K562 (cell line): Measurements from ENCODE around the gene PIK3C2B. TPM values are rescaled to one million over a fixed set of nuclear protein-coding genes. Genes with fewer than 3 reads are reported as not detected.
A peak's percentile ranks its signal among the peaks of the same experiment; 100 is the strongest.

Experiments
- ATAC-seq: fragments of 200-7000 bp; cut with Tn5 transposase; 3 replicates; pipeline ENCODE4 v1.9.1; 2020; ENCODE audit warnings: moderate library complexity
- BruUV-seq: library from RNA; stranded (reverse); fragments of 400-500 nt; replicated peaks from 2 replicates; lab custom pipeline; 2021; lab: Mats Ljungman, UMichigan
- CTCF ChIA-PET: fragments of 300-600 bp; formaldehyde crosslinking; extraction: SDS; loops from one replicate; lab custom pipeline; 2021; ENCODE audit warnings: low intra/inter-chr PET ratio; lab: Yijun Ruan, JAX
- POLR2A ChIA-PET: fragments of 300-600, 350-650 bp; sonication (Branson Sonifier 250); formaldehyde crosslinking; extraction: SDS; loops from one replicate; lab custom pipeline; 2021; ENCODE audit warnings: antibody characterized with exemption, inconsistent platforms; lab: Yijun Ruan, JAX
- DNase-seq, 4 experiments: peaks; one replicate each; pipeline versions ENCODE4 v3.0.0 to v3.0.0-alpha.2; 2011 to 2018; ENCODE audit warnings: low spot score in 3 of 4, mixed read lengths in 3 of 4; ENCODE audit errors: extremely low read depth in 1 of 4
- FAIRE-seq: peaks from 2 replicates; lab custom pipeline; 2011; peaks lifted over from hg19 to GRCh38; lab: Jason Lieb, UNC
- H2AFZ ChIP-seq: 2 replicates; pipeline ENCODE4 v1.6.0; 2011; ENCODE audit warnings: low read depth, low read length, control low read depth, inconsistent platforms
- H3K27ac ChIP-seq: fragments of 200-600 bp; 3 replicates; pipeline ENCODE4 v1.8.0; 2011; ENCODE audit warnings: low read depth, mild to moderate bottlenecking, control low read depth, inconsistent platforms, low read length, moderate library complexity, mixed read lengths; ENCODE audit errors: extremely low read depth
- H3K27me3 ChIP-seq, 2 experiments: fragments of 300-600 bp in 1 of 2; 2 replicates in 1 of 2; 3 replicates in 1 of 2; pipeline versions ENCODE4 v1.6.0 to v1.8.0; 2011; ENCODE audit warnings: inconsistent platforms in 2 of 2, low read length in 2 of 2, mild to moderate bottlenecking in 1 of 2, mixed read lengths in 1 of 2, moderate library complexity in 1 of 2; ENCODE audit not compliant: control insufficient read depth in 2 of 2, insufficient read depth in 2 of 2
- H3K36me3 ChIP-seq: fragments of 300-600 bp; 3 replicates; pipeline ENCODE4 v1.8.0; 2011; ENCODE audit warnings: mild to moderate bottlenecking, low read length, inconsistent platforms; ENCODE audit not compliant: control insufficient read depth, insufficient read depth
- H3K4me1 ChIP-seq, 2 experiments: fragments of 200-600 bp in 1 of 2; replicated peaks in 1 of 2; 2 replicates in 1 of 2; 3 replicates in 1 of 2; pipeline versions ENCODE4 v1.5.1 to v1.8.0; 2011; ENCODE audit warnings: inconsistent platforms in 2 of 2, low read length in 2 of 2, mild to moderate bottlenecking in 1 of 2, mixed read lengths in 1 of 2, moderate library complexity in 1 of 2; ENCODE audit not compliant: control insufficient read depth in 2 of 2, insufficient read depth in 2 of 2
- H3K4me2 ChIP-seq: 2 replicates; pipeline ENCODE4 v1.6.1; 2011; ENCODE audit warnings: low read length, control low read depth, inconsistent platforms, mixed read lengths; ENCODE audit not compliant: insufficient read depth
- H3K4me3 ChIP-seq: fragments of 200-600 bp; sonication (generic), shearing (Covaris generic); 2 replicates; pipeline ENCODE4 v1.5.1; 2016; ENCODE audit warnings: control low read depth, inconsistent platforms
- H3K79me2 ChIP-seq: fragments of 200-600 bp; 3 replicates; pipeline ENCODE4 v1.8.0; 2011; ENCODE audit warnings: low read length, inconsistent platforms; ENCODE audit not compliant: control insufficient read depth, insufficient read depth
- H3K9ac ChIP-seq, 2 experiments: 2 replicates each; pipeline versions ENCODE4 v1.6.0 to v1.6.1; 2011; ENCODE audit warnings: low read depth in 2 of 2, low read length in 2 of 2, control low read depth in 1 of 2, inconsistent platforms in 1 of 2, mild to moderate bottlenecking in 1 of 2, mixed read lengths in 1 of 2; ENCODE audit not compliant: insufficient read depth in 1 of 2
- H3K9me1 ChIP-seq: one replicate; pipeline ENCODE4 v1.6.0; 2011; ENCODE audit warnings: inconsistent platforms, mild to moderate bottlenecking, low read length, moderate library complexity; ENCODE audit not compliant: control insufficient read depth, insufficient read depth
- H3K9me3 ChIP-seq: replicated peaks from 2 replicates; pipeline ENCODE4 v1.5.1; 2011; ENCODE audit warnings: low read depth, low read length, inconsistent platforms; ENCODE audit not compliant: control insufficient read depth, insufficient read depth
- H4K20me1 ChIP-seq: replicated peaks from 2 replicates; pipeline ENCODE4 v1.6.1; 2011; ENCODE audit warnings: low read length, inconsistent platforms, mixed read lengths; ENCODE audit not compliant: control insufficient read depth, insufficient read depth
- C11orf30 ChIP-seq: fragments of 450-650 bp; IDR thresholded peaks from 2 replicates; pipeline ENCODE4 v1.6.1; 2016; ENCODE audit warnings: low read depth, mild to moderate bottlenecking
- POLR3G ChIP-seq: IDR thresholded peaks from 2 replicates; pipeline ENCODE4 v1.6.1; 2011; ENCODE audit not compliant: insufficient read length, insufficient replicate concordance; ENCODE audit errors: extremely low read depth
- ZFP36 ChIP-seq: fragments of 150-350 bp; IDR thresholded peaks from 2 replicates; pipeline ENCODE4 v1.6.1; 2018; ENCODE audit warnings: low read length, low read depth; ENCODE audit not compliant: partially characterized antibody
- ZNF316 ChIP-seq: fragments of 450-650 bp; IDR thresholded peaks from 2 replicates; pipeline ENCODE4 v1.6.1; 2016
- ZNF740 ChIP-seq, 3 experiments: fragments of 200-800 bp in 1 of 3; sonication (Bioruptor generic) in 1 of 3; sonication (generic) in 1 of 3; formaldehyde crosslinking in 1 of 3; IDR thresholded peaks; 2 replicates each; pipeline versions ENCODE4 v1.6.1 to v1.8.0; 2016 to 2022; ENCODE audit warnings: mild to moderate bottlenecking in 2 of 3, missing compliant biosample characterization in 2 of 3, missing genetic modification characterization in 2 of 3, missing genetic modification reagents in 1 of 3
- WGBS: fragments of 100-300 bp; shearing (Covaris generic); methylation state at CpG from one replicate; pipeline ENCODE4 v1.1.6; 2016; ENCODE audit warnings: low coverage, mixed read lengths; ENCODE audit not compliant: insufficient coverage; ENCODE audit errors: missing lambda C conversion rate; 5-methylcytosine and 5-hydroxymethylcytosine counted together
- in situ Hi-C: fragments of 300-500 bp; cut with MboI; formaldehyde crosslinking; loops from 4 replicates; pipeline ENCODE4 v1.15.0; 2018; ENCODE audit warnings: inconsistent platforms, mixed read lengths
- intact Hi-C: fragments of 100-400 bp; cut with micrococcal nuclease; formaldehyde crosslinking; loops from 2 replicates; pipeline ENCODE4 v1.14.2; 2022
- polyA plus RNA-seq, 8 experiments: library from polyadenylated mRNA; depleted of rRNA in 4 of 8; stranded (reverse) in 5 of 8; unstranded in 3 of 8; fragments of >200 nt; fragmentation: Nextera tagmentation in 2 of 8; fragmentation: Illumina TruSeq in 1 of 8; extraction: Ambion mirVana in 2 of 8; extraction: Trizol in 1 of 8; gene quantifications; 2 replicates each; pipeline versions ENCODE4 v1.2.1 to v1.2.3, GENCODE V29; 2011 to 2014; ENCODE audit warnings: inconsistent platforms in 1 of 8, missing spikeins in 1 of 8
- total RNA-seq, 7 experiments: library from RNA; depleted of rRNA in 6 of 7; stranded (reverse); fragments of >200 nt in 6 of 7; fragmentation: Illumina TruSeq in 2 of 7; extraction: Trizol in 2 of 7; gene quantifications; 2 replicates each; pipeline versions ENCODE4 v1.2.1 to v1.2.3, GENCODE V29; 2011 to 2021; ENCODE audit warnings: low replicate concordance in 1 of 7

Gene PIK3C2B
- total and polyA plus RNA-seq, 9 of the 15 experiments (the other 6 are each of a cell fraction or from before 2014, with no cell fraction given): 0.10 to 2.9 (median 0.72) TPM

- no peak for ATAC-seq
- Histone ChIP-seq H3K4me2 (no peak overlapping the region), H3K9ac (no peak overlapping the region), H3K79me2 (no peaks in the 10 kb centered on the region), H3K27me3 (peaks cover 6 to 17% of the 10 kb centered on the region in 2 experiments), H2AFZ (no peak overlapping the region), H3K9me3 (no peaks in the 10 kb centered on the region), H3K4me3 (no peak overlapping the region), H3K9me1 (no peaks in the 10 kb centered on the region), H3K27ac (no peak overlapping the region), H4K20me1 (no peaks in the 10 kb centered on the region), H3K36me3 (no peaks in the 10 kb centered on the region), H3K4me1 (peaks cover 23 to 32% of the 10 kb centered on the region in 2 experiments)
- 54% methylated on average over 10 of the region's 10 CpGs for WGBS
- FAIRE-seq: no peak
- no peak for TF ChIP-seq POLR3G
- DNase-seq: no peak
- POLR2A ChIA-PET: no interaction called here
- intact Hi-C loops (no loop called here), in situ Hi-C loops (no loop called here)
- CTCF ChIA-PET: no interaction called here
- BruUV-seq: no TSS peak
Observed at GRCh38 chr1:204468206-204468605, 26.4 kb downstream of the PIK3C2B start.

- no peak for TF ChIP-seq ZFP36
- TF ChIP-seq ZNF740 (CRISPR knock-in tag; IDR thresholded peaks at IDR 0.05): no peak
- peak in 1 of 2 experiments; percentile 69; a peak in 1 of 4 replicates for TF ChIP-seq ZNF740 (tag; IDR thresholded peaks at IDR 0.05)
- TF ChIP-seq ZNF316: peak; percentile 43; the same call in 1 of the 2 replicates
- TF ChIP-seq C11orf30: peak; percentile 15; the same call in 1 of the 2 replicates
- intact Hi-C loops: no loop called here
- Histone ChIP-seq H3K79me2 (no peaks in the 10 kb centered on the region), H3K27ac (no peak overlapping the region), H3K9me1 (no peaks in the 10 kb centered on the region), H4K20me1 (no peaks in the 10 kb centered on the region), H3K4me1 (peaks cover 32 to 47% of the 10 kb centered on the region in 2 experiments), H3K36me3 (no peaks in the 10 kb centered on the region), H3K27me3 (peaks cover 2 to 17% of the 10 kb centered on the region in 2 experiments; a peak in 4 of 5 replicates), H3K4me2 (no peak overlapping the region), H3K9ac (0 out of 4 replicates have a peak overlapping the region, but pooled peaks of 1 of the 2 experiments have one; percentile 23), H3K9me3 (no peaks in the 10 kb centered on the region), H3K4me3 (no peak overlapping the region), H2AFZ (no peak overlapping the region)
- POLR2A ChIA-PET: interaction anchor here (0.6 to 1.4 kb wide), 13 partner anchors 8 to 62 kb away, joined by 3 to 7 read pairs (median 3); partner anchors contain the start of gene MDM4
- ATAC-seq (no peak), DNase-seq (no peak), FAIRE-seq (no peak)
- WGBS: 58% methylated on average over 17 of the region's 17 CpGs
- BruUV-seq: no TSS peak
- CTCF ChIA-PET: no interaction called here
- in situ Hi-C loops: no loop called here
Observed at GRCh38 chr1:204466416-204467405, 27.9 kb downstream of the PIK3C2B start.
